GM23338 (cell line): ENCODE data around the gene CIITA. TPM values are rescaled to one million over a fixed set of nuclear protein-coding genes. Genes with fewer than 3 reads are reported as not detected.
A peak's percentile ranks its signal among the peaks of the same experiment; 100 is the strongest.

Source experiments
- ATAC-seq: fragments of 200-7000 bp; cut with Tn5 transposase; 3 replicates; pipeline ENCODE4 v1.9.1; 2020
- DNase-seq: peaks from one replicate; pipeline ENCODE4 v3.0.0-alpha.2; 2015; ENCODE audit warnings: low spot score
- H2AFZ ChIP-seq: fragments of 200-600 bp; sonication (generic); 2 replicates; pipeline ENCODE4 v1.8.0; 2016; ENCODE audit warnings: antibody characterized with exemption, mild to moderate bottlenecking, moderate library complexity
- H3F3A ChIP-seq: fragments of 200-600 bp; sonication (generic); replicated peaks from 2 replicates; pipeline ENCODE4 v1.8.0; 2017; ENCODE audit warnings: antibody characterized with exemption, mixed run types, low read depth
- H3K27ac ChIP-seq: fragments of 200-600 bp; sonication (generic); 2 replicates; pipeline ENCODE4 v1.6.1; 2016; ENCODE audit warnings: low read depth
- H3K27me3 ChIP-seq: fragments of 200-600 bp; sonication (generic); 2 replicates; pipeline ENCODE4 v1.8.0; 2016; ENCODE audit warnings: mild to moderate bottlenecking, mixed run types, moderate library complexity; ENCODE audit not compliant: insufficient read depth
- H3K36me3 ChIP-seq: fragments of 200-600 bp; sonication (generic); 2 replicates; pipeline ENCODE4 v1.8.0; 2016; ENCODE audit warnings: mild to moderate bottlenecking; ENCODE audit not compliant: insufficient read depth
- H3K4me1 ChIP-seq: fragments of 200-600 bp; sonication (generic); 2 replicates; pipeline ENCODE4 v1.8.0; 2016; ENCODE audit warnings: mild to moderate bottlenecking, moderate library complexity; ENCODE audit not compliant: insufficient read depth
- H3K4me2 ChIP-seq: fragments of 200-600 bp; sonication (generic); 2 replicates; pipeline ENCODE4 v1.7.1; 2017; ENCODE audit warnings: mixed run types
- H3K4me3 ChIP-seq: fragments of 200-600 bp; sonication (generic); 2 replicates; pipeline ENCODE4 v1.6.1; 2016; ENCODE audit warnings: mixed run types
- H3K79me2 ChIP-seq: fragments of 200-600 bp; sonication (generic); replicated peaks from 2 replicates; pipeline ENCODE4 v1.8.0; 2017; ENCODE audit warnings: mild to moderate bottlenecking; ENCODE audit not compliant: insufficient read depth
- H3K9me2 ChIP-seq: fragments of 200-600 bp; sonication (generic); 2 replicates; pipeline ENCODE4 v1.8.0; 2017; ENCODE audit not compliant: insufficient read depth
- H4K20me1 ChIP-seq: fragments of 200-600 bp; sonication (generic); replicated peaks from 2 replicates; pipeline ENCODE4 v1.8.0; 2017; ENCODE audit warnings: mild to moderate bottlenecking; ENCODE audit not compliant: insufficient read depth
- H3K27ac Mint-ChIP-seq: 2 replicates; pipeline ENCODE4 v1.8.0; 2020; ENCODE audit warnings: inconsistent platforms, mild to moderate bottlenecking, moderate library complexity, mixed read lengths
- H3K27me3 Mint-ChIP-seq: 3 replicates; pipeline ENCODE4 v1.8.0; 2022; ENCODE audit warnings: low read depth, mild to moderate bottlenecking, moderate library complexity, mixed read lengths, inconsistent platforms; ENCODE audit not compliant: insufficient read depth, poor library complexity
- H3K36me3 Mint-ChIP-seq: 3 replicates; pipeline ENCODE4 v1.8.0; 2021; ENCODE audit warnings: low read depth, mild to moderate bottlenecking, inconsistent platforms, moderate library complexity, mixed read lengths
- H3K4me1 Mint-ChIP-seq: 3 replicates; pipeline ENCODE4 v1.8.0; 2020; ENCODE audit warnings: mild to moderate bottlenecking, inconsistent platforms, mixed read lengths
- H3K4me3 Mint-ChIP-seq: 3 replicates; pipeline ENCODE4 v1.8.0; 2021; ENCODE audit warnings: moderate library complexity, mild to moderate bottlenecking, inconsistent platforms, mixed read lengths
- H3K9me3 Mint-ChIP-seq: 3 replicates; pipeline ENCODE4 v1.8.0; 2020; ENCODE audit warnings: moderate library complexity, mild to moderate bottlenecking, inconsistent platforms, mixed read lengths
- CTCF ChIP-seq, 2 experiments: fragments of 200-600 bp in 1 of 2; sonication (generic) in 1 of 2; conservative IDR thresholded peaks; 2 replicates each; pipeline versions ENCODE4 v1.5.1 to v1.6.1; 2016 to 2017; ENCODE audit warnings: antibody characterized with exemption in 2 of 2, low read depth in 2 of 2, mild to moderate bottlenecking in 2 of 2, moderate library complexity in 1 of 2
- ETS1 ChIP-seq: IDR thresholded peaks from 2 replicates; pipeline ENCODE4 v1.6.1; 2016; ENCODE audit warnings: antibody characterized with exemption
- JUNB ChIP-seq: IDR thresholded peaks from one replicate; pipeline ENCODE4 v1.6.1; 2016; ENCODE audit warnings: antibody characterized with exemption; ENCODE audit not compliant: unreplicated experiment
- NANOG ChIP-seq: IDR thresholded peaks from 2 replicates; pipeline ENCODE4 v1.6.1; 2016; ENCODE audit warnings: antibody characterized with exemption, borderline replicate concordance
- ZNF114 ChIP-seq: fragments of 250-450 bp; sonication (Bioruptor Pico); IDR thresholded peaks from 2 replicates; pipeline ENCODE4 v1.5.0; 2020; ENCODE audit warnings: mild to moderate bottlenecking, moderate library complexity
- ZNF331 ChIP-seq: fragments of 250-450 bp; sonication (Bioruptor Pico); IDR thresholded peaks from 2 replicates; pipeline ENCODE4 v1.5.0; 2020; ENCODE audit warnings: low read depth, mild to moderate bottlenecking, moderate library complexity
- ZNF462 ChIP-seq: fragments of 250-450 bp; sonication (Bioruptor Pico); IDR thresholded peaks from 2 replicates; pipeline ENCODE4 v1.5.0; 2020; ENCODE audit warnings: mild to moderate bottlenecking, moderate library complexity
- polyA plus RNA-seq: library from polyadenylated mRNA; unstranded; fragments of >200 nt; fragmentation: Nextera tagmentation; extraction: Ambion mirVana; gene quantifications from 2 replicates; pipeline ENCODE4 v1.2.1, GENCODE V29; 2016
- total RNA-seq: library from RNA; depleted of rRNA; stranded (reverse); fragments of >200 nt; shearing (Covaris generic); gene quantifications from 2 replicates; pipeline ENCODE4 v1.2.3, GENCODE V29; 2014

The CIITA gene
- total and polyA plus RNA-seq, 2 experiments from 2014 or later, result 0.10 to 0.57 TPM

- TF ChIP-seq ZNF462, result no peak
- no peak for TF ChIP-seq NANOG
- no peak for TF ChIP-seq ZNF331 (CRISPR knock-in tag)
- no peak for TF ChIP-seq ETS1
- TF ChIP-seq JUNB, result no peak
Measured at GRCh38 chr16:10876315-10876714, 687 bp upstream of the CIITA start (continued).

- no peak overlapping the region for H3K27ac ChIP-seq
- ATAC-seq (peak; percentile 24), DNase-seq (peak; percentile 38)
- peaks cover 44% of the 10 kb centered on the region for H3K27me3 ChIP-seq
- peaks cover 19% of the 10 kb centered on the region for H3K4me1 Mint-ChIP-seq
- TF ChIP-seq CTCF (conservative IDR thresholded peaks at IDR 0.05; ENCODE audit: low read depth in 2 of 2), result peak; percentile 31 to 38; a peak in 3 of 4 replicates
- no peak for TF ChIP-seq ZNF114 (CRISPR knock-in tag)
- peaks cover 12% of the 10 kb centered on the region for H3K4me1 ChIP-seq
- peaks cover 30% of the 10 kb centered on the region for H3K27me3 Mint-ChIP-seq
- no peak overlapping the region for H3K4me3 ChIP-seq
- H2AFZ ChIP-seq, result peak overlapping the region; percentile 11; the same call in 1 of the 2 replicates
- H3K4me3 Mint-ChIP-seq, result no peak overlapping the region
- no peaks in the 10 kb centered on the region for H3K36me3 Mint-ChIP-seq
- H4K20me1 ChIP-seq, result no peaks in the 10 kb centered on the region
- no peaks in the 10 kb centered on the region for H3K36me3 ChIP-seq
- no peaks in the 10 kb centered on the region for H3K9me2 ChIP-seq
- no peak overlapping the region for H3K27ac Mint-ChIP-seq
- no peaks in the 10 kb centered on the region for H3K79me2 ChIP-seq
- H3F3A ChIP-seq, result no peaks in the 10 kb centered on the region
- H3K9me3 Mint-ChIP-seq, result peaks cover 5% of the 10 kb centered on the region; the same call in 1 of the 3 replicates
- no peak overlapping the region for H3K4me2 ChIP-seq
Measured at GRCh38 chr16:10877472-10877946, 507 bp downstream of the CIITA start.
